Fibroblast of mammary gland (primary cell): Measurements from ENCODE around the gene OR12D3.

Experiments used
- DNase-seq: peaks from one replicate; pipeline ENCODE4 v3.0.0-alpha.2; 2010; ENCODE audit warnings: low read depth
- H3K4me3 ChIP-seq: 2 replicates; pipeline ENCODE4 v1.5.1; 2011; ENCODE audit warnings: low read depth, mild to moderate bottlenecking, low read length, moderate library complexity; ENCODE audit not compliant: control insufficient read depth
- TF ChIP-seq, protein P1 (sequence below): conservative IDR thresholded peaks from 2 replicates; pipeline ENCODE4 v1.5.1; 2011; ENCODE audit warnings: low read depth, low read length, inconsistent platforms; ENCODE audit not compliant: control insufficient read depth, insufficient read depth

The OR12D3 gene

DNA sequence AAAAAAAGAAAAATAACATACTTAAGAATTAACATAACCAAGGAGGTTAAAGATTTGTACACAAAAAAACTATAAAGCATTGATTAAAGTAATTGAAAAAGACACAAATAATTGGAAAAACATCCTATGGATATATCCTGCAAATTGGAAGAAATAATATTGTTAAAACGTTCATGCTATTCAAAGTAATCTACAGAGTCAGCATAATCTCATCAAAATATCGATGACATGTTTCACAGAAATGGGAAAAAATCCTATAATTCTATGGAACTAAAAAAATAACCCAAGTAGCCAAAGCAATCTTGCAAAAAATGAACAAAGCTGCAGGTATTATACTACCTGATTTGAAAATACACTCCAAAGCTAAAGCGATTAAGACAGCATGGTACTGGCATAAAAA, 29.7 kb downstream of the OR12D3 start:
- TF ChIP-seq, protein P1, sequence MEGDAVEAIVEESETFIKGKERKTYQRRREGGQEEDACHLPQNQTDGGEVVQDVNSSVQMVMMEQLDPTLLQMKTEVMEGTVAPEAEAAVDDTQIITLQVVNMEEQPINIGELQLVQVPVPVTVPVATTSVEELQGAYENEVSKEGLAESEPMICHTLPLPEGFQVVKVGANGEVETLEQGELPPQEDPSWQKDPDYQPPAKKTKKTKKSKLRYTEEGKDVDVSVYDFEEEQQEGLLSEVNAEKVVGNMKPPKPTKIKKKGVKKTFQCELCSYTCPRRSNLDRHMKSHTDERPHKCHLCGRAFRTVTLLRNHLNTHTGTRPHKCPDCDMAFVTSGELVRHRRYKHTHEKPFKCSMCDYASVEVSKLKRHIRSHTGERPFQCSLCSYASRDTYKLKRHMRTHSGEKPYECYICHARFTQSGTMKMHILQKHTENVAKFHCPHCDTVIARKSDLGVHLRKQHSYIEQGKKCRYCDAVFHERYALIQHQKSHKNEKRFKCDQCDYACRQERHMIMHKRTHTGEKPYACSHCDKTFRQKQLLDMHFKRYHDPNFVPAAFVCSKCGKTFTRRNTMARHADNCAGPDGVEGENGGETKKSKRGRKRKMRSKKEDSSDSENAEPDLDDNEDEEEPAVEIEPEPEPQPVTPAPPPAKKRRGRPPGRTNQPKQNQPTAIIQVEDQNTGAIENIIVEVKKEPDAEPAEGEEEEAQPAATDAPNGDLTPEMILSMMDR: no peak
- no peak for DNase-seq
- H3K4me3 ChIP-seq: no peak overlapping the region

DNA sequence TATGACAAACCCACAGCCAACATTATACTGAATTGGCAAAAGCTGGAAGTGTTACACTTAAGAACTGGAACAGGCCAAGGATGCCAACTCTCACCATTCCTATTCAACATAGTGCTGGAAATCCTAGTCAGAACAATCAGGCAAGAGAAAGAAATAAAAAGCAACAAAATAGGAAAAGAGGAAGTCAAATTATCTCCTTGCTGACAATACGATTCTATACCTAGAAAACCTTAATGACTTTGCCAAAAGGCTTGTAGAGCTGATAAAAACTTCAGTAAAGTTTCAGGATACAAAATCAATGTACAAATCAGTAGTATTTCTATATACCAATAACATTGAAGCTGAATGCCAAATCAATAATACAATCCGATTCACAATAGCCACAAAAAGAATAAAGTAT, 38.8 kb downstream of the OR12D3 start:
- DNase-seq: no peak
- H3K4me3 ChIP-seq: no peak overlapping the region
- TF ChIP-seq, protein P1: no peak

DNA sequence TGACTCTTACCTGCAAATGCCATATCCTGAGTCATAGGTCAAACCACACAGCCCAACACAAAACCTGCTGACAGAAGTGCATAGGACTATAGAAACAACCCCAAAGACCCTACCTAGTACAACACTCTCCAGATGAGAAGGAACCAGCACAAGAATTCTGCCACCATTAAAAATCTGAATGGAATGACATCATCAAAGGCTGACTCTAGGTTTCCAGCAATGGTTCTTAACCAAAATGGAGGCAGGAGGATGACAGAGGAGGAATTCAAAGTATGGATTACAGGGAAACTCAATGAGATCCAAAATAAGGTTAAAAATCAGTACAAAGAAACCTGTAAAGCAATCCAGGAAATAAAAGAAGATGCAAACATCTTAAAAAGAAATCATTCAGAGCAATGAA, 42.4 kb downstream of the OR12D3 start:
- TF ChIP-seq, protein P1: no peak
- no peak overlapping the region for H3K4me3 ChIP-seq
- no peak for DNase-seq

DNA sequence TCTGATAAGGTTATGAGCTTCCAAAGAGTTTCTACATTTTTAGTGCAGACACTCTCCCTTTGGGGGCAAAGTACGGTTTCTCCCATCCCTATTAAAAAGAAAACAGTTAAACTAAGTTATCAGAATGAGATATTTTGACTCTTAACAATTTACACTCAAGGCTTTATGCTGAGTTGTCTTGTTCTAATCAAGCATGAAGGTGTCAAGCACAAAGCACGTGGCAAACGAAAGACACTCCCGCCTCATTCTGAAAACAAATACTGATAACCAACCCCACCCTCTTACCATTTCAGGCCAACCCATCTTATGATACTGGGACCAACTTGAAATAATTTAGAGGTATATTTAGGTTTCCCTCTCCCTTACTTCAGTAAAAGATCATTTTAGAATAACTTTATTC, 49.3 kb downstream of the OR12D3 start:
- TF ChIP-seq, protein P1: no peak
- H3K4me3 ChIP-seq: no peak overlapping the region
- no peak for DNase-seq
